Suprapubic skin (tissue), 4 donors: ENCODE measurements around the gene MCM5. TPM values are rescaled to one million over a fixed set of nuclear protein-coding genes. Genes with fewer than 3 reads are reported as not detected.

ENCODE experiments used
- DNase-seq, 2 donors: peaks; one replicate each; pipeline ENCODE4 v3.0.0-alpha.2; 2019; ENCODE audit warnings: low spot score in 2 of 2
- H3K27ac ChIP-seq: fragments of 200-600 bp; sonication (generic); one replicate; pipeline ENCODE4 v1.5.1; 2019
- H3K27me3 ChIP-seq: fragments of 200-600 bp; sonication (generic); one replicate; pipeline ENCODE4 v1.5.1; 2019
- H3K36me3 ChIP-seq: fragments of 200-600 bp; sonication (generic); one replicate; pipeline ENCODE4 v1.5.1; 2019
- H3K4me1 ChIP-seq: fragments of 200-600 bp; sonication (generic); one replicate; pipeline ENCODE4 v1.5.1; 2019
- H3K4me3 ChIP-seq: fragments of 200-600 bp; sonication (generic); one replicate; pipeline ENCODE4 v1.5.1; 2019; ENCODE audit warnings: mild to moderate bottlenecking
- H3K9me3 ChIP-seq: fragments of 200-600 bp; sonication (generic); one replicate; pipeline ENCODE4 v1.5.1; 2019
- CTCF ChIP-seq, 2 donors: fragments of 200-600 bp in 1 of 2; fragments of 450-650 bp in 1 of 2; sonication (generic) in 1 of 2; IDR thresholded peaks; one replicate each; pipeline ENCODE4 v1.5.1; 2016 to 2019; ENCODE audit warnings: antibody characterized with exemption in 2 of 2, mild to moderate bottlenecking in 1 of 2, moderate library complexity in 1 of 2
- EP300 ChIP-seq: sonication (generic); formaldehyde crosslinking; IDR thresholded peaks from one replicate; pipeline ENCODE4 v1.6.1; 2017; ENCODE audit warnings: antibody characterized with exemption
- POLR2A ChIP-seq, 2 donors: fragments of 450-650 bp; IDR thresholded peaks; one replicate each; pipeline ENCODE4 v1.6.1; 2017; ENCODE audit warnings: antibody characterized with exemption in 2 of 2, mild to moderate bottlenecking in 2 of 2, moderate library complexity in 2 of 2
- POLR2AphosphoS5 ChIP-seq, 3 donors: sonication (generic); formaldehyde crosslinking; IDR thresholded peaks; one replicate each; pipeline ENCODE4 v1.6.1; 2017; ENCODE audit warnings: antibody characterized with exemption in 3 of 3
- WGBS: methylation state at CpG from one replicate; pipeline ENCODE4 v1.1.5; 2018; 5-methylcytosine and 5-hydroxymethylcytosine counted together
- total RNA-seq, 4 donors: library from RNA; depleted of rRNA; stranded (reverse); fragments of >200 nt; gene quantifications; one replicate each; pipeline ENCODE4 v1.1.0, GENCODE V29; 2016

MCM5 gene
- 10 to 100 TPM; 19.7 to 41.3 (median 32.6) TPM for total RNA-seq

GRCh38 chr22:35399678-35400500 is at the start of gene MCM5:
MCM5 (plus strand) TSS chr22:35400140; CDS start chr22:35400439, 299 bp downstream.
- H3K27ac ChIP-seq = peak within 1 kb of the TSS; percentile 52
- peaks cover 16% of the 10 kb centered on the region for H3K36me3 ChIP-seq
- 2% methylated on average over 54 of the region's 64 CpGs for WGBS
- no peaks in the 10 kb centered on the region for H3K27me3 ChIP-seq
- peak; percentile 98 to 100 for DNase-seq
- peak within 1 kb of the TSS; percentile 82 for H3K4me3 ChIP-seq
- peaks cover 18% of the 10 kb centered on the region for H3K4me1 ChIP-seq
- TF ChIP-seq POLR2AphosphoS5 (IDR thresholded peaks at IDR 0.05) (peak in 1 of 3 donors; percentile 65), EP300 (no peak), CTCF (IDR thresholded peaks at IDR 0.05) (no peak)
- no peaks in the 10 kb centered on the region for H3K9me3 ChIP-seq

- no peaks in the 10 kb centered on the region for H3K27me3 ChIP-seq
- peak; percentile 95 for DNase-seq
- WGBS = under 1% methylated on average over 25 of the region's 47 CpGs
- peaks cover 26% of the 10 kb centered on the region for H3K36me3 ChIP-seq
- H3K27ac ChIP-seq = peak overlapping the region; percentile 57
- H3K4me1 ChIP-seq = peaks cover 38% of the 10 kb centered on the region
- peak overlapping the region; percentile 53 for H3K4me3 ChIP-seq
- no peaks in the 10 kb centered on the region for H3K9me3 ChIP-seq
- TF ChIP-seq POLR2A (IDR thresholded peaks at IDR 0.05) (peak in 1 of 2 donors; percentile 11), CTCF (IDR thresholded peaks at IDR 0.05) (peak; percentile 84 to 86), EP300 (no peak), POLR2AphosphoS5 (IDR thresholded peaks at IDR 0.05) (peak in 2 of 3 donors; percentile 33 to 45)
Observed at GRCh38 chr22:35350539-35351503, 49.1 kb upstream of the MCM5 start.

GRCh38 chr22:35352214-35353111 is 47.5 kb upstream of the MCM5 start:
- DNase-seq = peak; percentile 85
- peaks cover 9% of the 10 kb centered on the region for H3K36me3 ChIP-seq
- WGBS = 57% methylated on average over 13 of the region's 19 CpGs
- H3K4me1 ChIP-seq = peaks cover 38% of the 10 kb centered on the region
- H3K4me3 ChIP-seq = no peak overlapping the region
- TF ChIP-seq EP300 (no peak), CTCF (IDR thresholded peaks at IDR 0.05) (no peak), POLR2A (IDR thresholded peaks at IDR 0.05) (no peak), POLR2AphosphoS5 (IDR thresholded peaks at IDR 0.05) (no peak)
- H3K27me3 ChIP-seq = no peaks in the 10 kb centered on the region
- H3K9me3 ChIP-seq = no peaks in the 10 kb centered on the region
- H3K27ac ChIP-seq = no peak overlapping the region

GRCh38 chr22:35353318-35353717 is 46.6 kb upstream of the MCM5 start:
- peaks cover 38% of the 10 kb centered on the region for H3K4me1 ChIP-seq
- H3K4me3 ChIP-seq = no peak overlapping the region
- TF ChIP-seq POLR2A (IDR thresholded peaks at IDR 0.05) (no peak), EP300 (no peak), CTCF (IDR thresholded peaks at IDR 0.05) (no peak), POLR2AphosphoS5 (IDR thresholded peaks at IDR 0.05) (no peak)
- no peaks in the 10 kb centered on the region for H3K9me3 ChIP-seq
- no peak overlapping the region for H3K27ac ChIP-seq
- 72% methylated on average over 12 of the region's 12 CpGs for WGBS
- peaks cover under 1% of the 10 kb centered on the region for H3K36me3 ChIP-seq
- no peak for DNase-seq
- no peaks in the 10 kb centered on the region for H3K27me3 ChIP-seq
